Memory B cell (primary cell): ENCODE measurements around the gene ERBB4.
"Not testable (repeated sequence)": the region's sequence is repeated elsewhere in the genome, so short reads cannot be mapped to it uniquely, and the experiment has no call there.

ENCODE experiments used
- ATAC-seq: fragments of 150-1000 bp; cut with Tn5 transposase; 2 replicates; pipeline ENCODE4 v1.10.0; 2021; ENCODE audit warnings: low read depth, mild to moderate bottlenecking, moderate library complexity
- DNase-seq, 2 donors: peaks; one replicate each; pipeline ENCODE4 v3.0.0; 2022; ENCODE audit warnings: low spot score in 2 of 2
- H3K27ac Mint-ChIP-seq: one replicate; pipeline ENCODE4 v1.8.0; 2022; ENCODE audit warnings: mild to moderate bottlenecking, moderate library complexity, mixed read lengths
- H3K27me3 Mint-ChIP-seq: one replicate; pipeline ENCODE4 v1.8.0; 2022; ENCODE audit warnings: mixed read lengths
- H3K36me3 Mint-ChIP-seq: one replicate; pipeline ENCODE4 v1.8.0; 2022; ENCODE audit warnings: mild to moderate bottlenecking, mixed read lengths
- H3K4me1 Mint-ChIP-seq: one replicate; pipeline ENCODE4 v1.8.0; 2022; ENCODE audit warnings: mixed read lengths
- H3K4me3 Mint-ChIP-seq: one replicate; pipeline ENCODE4 v1.8.0; 2022; ENCODE audit warnings: mild to moderate bottlenecking, moderate library complexity, mixed read lengths
- H3K9me3 Mint-ChIP-seq: one replicate; pipeline ENCODE4 v1.8.0; 2022; ENCODE audit warnings: mixed read lengths

ERBB4 gene

GRCh38 chr2:212193803-212194202 is 344.8 kb downstream of the ERBB4 start:
- Mint-ChIP-seq H3K4me1 (no peaks in the 10 kb centered on the region), H3K4me3 (no peak overlapping the region), H3K27me3 (no peaks in the 10 kb centered on the region), H3K9me3 (no peaks in the 10 kb centered on the region), H3K27ac (no peak overlapping the region), H3K36me3 (no peaks in the 10 kb centered on the region)
- ATAC-seq (no peak), DNase-seq (no peak)

GRCh38 chr2:212193056-212193455 is 345.5 kb downstream of the ERBB4 start:
- no peak overlapping the region for H3K4me3 Mint-ChIP-seq
- H3K27ac Mint-ChIP-seq: no peak overlapping the region
- DNase-seq (no peak), ATAC-seq (no peak)
- H3K4me1 Mint-ChIP-seq: no peaks in the 10 kb centered on the region
- H3K36me3 Mint-ChIP-seq: no peaks in the 10 kb centered on the region
- H3K9me3 Mint-ChIP-seq: no peaks in the 10 kb centered on the region
- no peaks in the 10 kb centered on the region for H3K27me3 Mint-ChIP-seq

- not testable (repeated sequence) for H3K4me3 Mint-ChIP-seq, H3K27ac Mint-ChIP-seq, H3K27me3 Mint-ChIP-seq, DNase-seq, H3K4me1 Mint-ChIP-seq, H3K36me3 Mint-ChIP-seq, ATAC-seq, H3K9me3 Mint-ChIP-seq
These were observed 347.2 kb downstream of the ERBB4 start for GRCh38 chr2:212191438-212191837.

- Mint-ChIP-seq H3K27ac (no peak overlapping the region), H3K4me3 (no peak overlapping the region), H3K27me3 (no peaks in the 10 kb centered on the region), H3K9me3 (no peaks in the 10 kb centered on the region), H3K4me1 (no peaks in the 10 kb centered on the region), H3K36me3 (no peaks in the 10 kb centered on the region)
- no peak for ATAC-seq
- no peak for DNase-seq
These were observed 352.4 kb downstream of the ERBB4 start for GRCh38 chr2:212186166-212186565.

GRCh38 chr2:212181646-212182045 is 357.0 kb downstream of the ERBB4 start:
- Mint-ChIP-seq H3K36me3 (no peaks in the 10 kb centered on the region), H3K27me3 (no peaks in the 10 kb centered on the region), H3K4me1 (no peaks in the 10 kb centered on the region), H3K27ac (no peak overlapping the region), H3K4me3 (no peak overlapping the region), H3K9me3 (peaks cover 2% of the 10 kb centered on the region)
- no peak for ATAC-seq
- no peak for DNase-seq

- DNase-seq: no peak
- no peak overlapping the region for H3K27ac Mint-ChIP-seq
- no peaks in the 10 kb centered on the region for H3K4me1 Mint-ChIP-seq
- H3K4me3 Mint-ChIP-seq: no peak overlapping the region
- no peaks in the 10 kb centered on the region for H3K27me3 Mint-ChIP-seq
- H3K36me3 Mint-ChIP-seq: no peaks in the 10 kb centered on the region
- no peak for ATAC-seq
- peaks cover 2% of the 10 kb centered on the region for H3K9me3 Mint-ChIP-seq
These were observed 358.1 kb downstream of the ERBB4 start for GRCh38 chr2:212180408-212181083.

- Mint-ChIP-seq H3K36me3 (no peaks in the 10 kb centered on the region), H3K4me1 (no peaks in the 10 kb centered on the region), H3K27ac (no peak overlapping the region), H3K9me3 (peaks cover 2% of the 10 kb centered on the region), H3K27me3 (no peaks in the 10 kb centered on the region), H3K4me3 (no peak overlapping the region)
- ATAC-seq (no peak), DNase-seq (no peak)
These were observed 360.9 kb downstream of the ERBB4 start for GRCh38 chr2:212177724-212178123.

GRCh38 chr2:212176151-212176550 is 362.5 kb downstream of the ERBB4 start:
- H3K4me3 Mint-ChIP-seq: no peak overlapping the region
- no peaks in the 10 kb centered on the region for H3K4me1 Mint-ChIP-seq
- H3K27me3 Mint-ChIP-seq: no peaks in the 10 kb centered on the region
- ATAC-seq: no peak
- no peak overlapping the region for H3K27ac Mint-ChIP-seq
- DNase-seq: no peak
- H3K36me3 Mint-ChIP-seq: no peaks in the 10 kb centered on the region
- H3K9me3 Mint-ChIP-seq: peaks cover 2% of the 10 kb centered on the region

- Mint-ChIP-seq H3K27me3 (no peaks in the 10 kb centered on the region), H3K4me3 (no peak overlapping the region), H3K27ac (no peak overlapping the region), H3K9me3 (peaks cover 6% of the 10 kb centered on the region), H3K4me1 (no peaks in the 10 kb centered on the region), H3K36me3 (no peaks in the 10 kb centered on the region)
- DNase-seq (no peak), ATAC-seq (no peak)
These were observed 364.7 kb downstream of the ERBB4 start for GRCh38 chr2:212173756-212174510.

GRCh38 chr2:212173331-212173730 is 365.3 kb downstream of the ERBB4 start:
- no peaks in the 10 kb centered on the region for H3K36me3 Mint-ChIP-seq
- no peak for DNase-seq
- peaks cover 6% of the 10 kb centered on the region for H3K9me3 Mint-ChIP-seq
- H3K27me3 Mint-ChIP-seq: no peaks in the 10 kb centered on the region
- no peak overlapping the region for H3K27ac Mint-ChIP-seq
- no peaks in the 10 kb centered on the region for H3K4me1 Mint-ChIP-seq
- H3K4me3 Mint-ChIP-seq: no peak overlapping the region
- ATAC-seq: no peak

- Mint-ChIP-seq H3K36me3 (no peaks in the 10 kb centered on the region), H3K9me3 (peaks cover 4% of the 10 kb centered on the region), H3K4me3 (no peak overlapping the region), H3K4me1 (no peaks in the 10 kb centered on the region), H3K27ac (no peak overlapping the region), H3K27me3 (no peaks in the 10 kb centered on the region)
- ATAC-seq (no peak), DNase-seq (no peak)
These were observed 368.2 kb downstream of the ERBB4 start for GRCh38 chr2:212170382-212170781.

- DNase-seq (no peak), ATAC-seq (no peak)
- Mint-ChIP-seq H3K4me3 (no peak overlapping the region), H3K36me3 (no peaks in the 10 kb centered on the region), H3K27ac (no peak overlapping the region), H3K4me1 (no peaks in the 10 kb centered on the region), H3K9me3 (no peaks in the 10 kb centered on the region), H3K27me3 (no peaks in the 10 kb centered on the region)
These were observed 380.5 kb downstream of the ERBB4 start for GRCh38 chr2:212158081-212158480.

- Mint-ChIP-seq H3K9me3 (peaks cover 2% of the 10 kb centered on the region), H3K27me3 (no peaks in the 10 kb centered on the region), H3K4me3 (no peak overlapping the region), H3K27ac (no peak overlapping the region), H3K4me1 (no peaks in the 10 kb centered on the region), H3K36me3 (no peaks in the 10 kb centered on the region)
- no peak for DNase-seq
- ATAC-seq: no peak
These were observed 381.6 kb downstream of the ERBB4 start for GRCh38 chr2:212157012-212157411.

GRCh38 chr2:212156088-212156487 is 382.5 kb downstream of the ERBB4 start:
- H3K9me3 Mint-ChIP-seq: peaks cover 2% of the 10 kb centered on the region
- DNase-seq (no peak), ATAC-seq (no peak)
- no peak overlapping the region for H3K4me3 Mint-ChIP-seq
- no peak overlapping the region for H3K27ac Mint-ChIP-seq
- H3K27me3 Mint-ChIP-seq: no peaks in the 10 kb centered on the region
- no peaks in the 10 kb centered on the region for H3K36me3 Mint-ChIP-seq
- H3K4me1 Mint-ChIP-seq: no peaks in the 10 kb centered on the region

GRCh38 chr2:212154477-212154878 is 384.1 kb downstream of the ERBB4 start:
- ATAC-seq: no peak
- no peaks in the 10 kb centered on the region for H3K4me1 Mint-ChIP-seq
- H3K27ac Mint-ChIP-seq: no peak overlapping the region
- no peak for DNase-seq
- H3K36me3 Mint-ChIP-seq: no peaks in the 10 kb centered on the region
- peaks cover 2% of the 10 kb centered on the region for H3K9me3 Mint-ChIP-seq
- no peaks in the 10 kb centered on the region for H3K27me3 Mint-ChIP-seq
- H3K4me3 Mint-ChIP-seq: no peak overlapping the region
